Transverse colon (tissue), 4 donors: ENCODE measurements around the gene CACNA1C.

Experiments used
- CTCF ChIP-seq, 5 experiments: fragments of 200-600 bp in 3 of 5; fragments of 450-650 bp in 2 of 5; sonication (generic) in 3 of 5; IDR thresholded peaks; 1 replicate in 2 of 5; 2 replicates in 3 of 5; pipeline ENCODE4 v1.5.1; 2016 to 2017; ENCODE audit warnings: antibody characterized with exemption in 5 of 5, inconsistent platforms in 3 of 5, mild to moderate bottlenecking in 2 of 5, moderate library complexity in 1 of 5
- POLR2A ChIP-seq: fragments of 450-650 bp; IDR thresholded peaks from one replicate; pipeline ENCODE4 v1.6.1; 2016; ENCODE audit warnings: antibody characterized with exemption, mild to moderate bottlenecking, moderate library complexity
- POLR2AphosphoS5 ChIP-seq, 3 donors: sonication (generic); formaldehyde crosslinking; IDR thresholded peaks; one replicate each; pipeline ENCODE4 v1.6.1; 2016; ENCODE audit warnings: antibody characterized with exemption in 3 of 3

- TF ChIP-seq CTCF (IDR thresholded peaks at IDR 0.05) (no peak), POLR2A (no peak), POLR2AphosphoS5 (IDR thresholded peaks at IDR 0.05) (no peak)
These were observed 337.3 kb downstream of the CACNA1C start for GRCh38 chr12:2390133-2390532.
